IMR-90 (cell line): ENCODE results near the gene ILF2. TPM values are rescaled to one million over a fixed set of nuclear protein-coding genes. Genes with fewer than 3 reads are reported as not detected.

Source experiments
- ATAC-seq: fragments of 200-7000 bp; cut with Tn5 transposase; 2 replicates; pipeline ENCODE4 v1.9.1; 2020; ENCODE audit warnings: low read depth, mild to moderate bottlenecking, moderate library complexity
- BruUV-seq: library from RNA; stranded (reverse); fragments of 400-500 nt; replicated peaks from 2 replicates; lab custom pipeline; 2021; lab: Mats Ljungman, UMichigan
- CTCF ChIA-PET: fragments of 300-600 bp; formaldehyde crosslinking; extraction: SDS; loops from one replicate; lab custom pipeline; 2021; ENCODE audit warnings: antibody characterized with exemption; lab: Yijun Ruan, JAX
- POLR2A ChIA-PET: fragments of 300-600 bp; sonication (Branson Sonifier 250); formaldehyde crosslinking; loops from one replicate; lab custom pipeline; 2022; ENCODE audit warnings: antibody characterized with exemption; ENCODE audit not compliant: unreplicated experiment; lab: Charles Lee
- DNase-seq: peaks from one replicate; pipeline ENCODE4 v3.0.0; 2013
- H2AFZ ChIP-seq: replicated peaks from 2 replicates; pipeline ENCODE3; 2013; ENCODE audit warnings: low read length, mild to moderate bottlenecking; ENCODE audit not compliant: poor library complexity
- H2AK5ac ChIP-seq: 2 replicates; pipeline ENCODE4 v1.6.1; 2013; ENCODE audit warnings: low read depth, low read length, inconsistent platforms
- H2AK9ac ChIP-seq: replicated peaks from 2 replicates; pipeline ENCODE3; 2013; ENCODE audit warnings: mild to moderate bottlenecking, low read depth, low read length, moderate library complexity; ENCODE audit not compliant: poor library complexity
- H2BK120ac ChIP-seq: 2 replicates; pipeline ENCODE4 v1.6.1; 2013; ENCODE audit warnings: low read depth, low read length, inconsistent platforms
- H2BK15ac ChIP-seq: 3 replicates; pipeline ENCODE4 v1.6.1; 2013; ENCODE audit warnings: low read depth, low read length, inconsistent platforms
- H2BK20ac ChIP-seq: 2 replicates; pipeline ENCODE4 v1.6.1; 2013; ENCODE audit warnings: low read depth, mild to moderate bottlenecking, inconsistent platforms, low read length, moderate library complexity
- H2BK5ac ChIP-seq: 2 replicates; pipeline ENCODE4 v1.6.1; 2013; ENCODE audit warnings: mild to moderate bottlenecking, low read depth, low read length, inconsistent platforms; ENCODE audit not compliant: poor library complexity, severe bottlenecking
- H3K14ac ChIP-seq: replicated peaks from 2 replicates; pipeline ENCODE4 v1.6.1; 2013; ENCODE audit warnings: low read depth, low read length, inconsistent platforms
- H3K18ac ChIP-seq: 2 replicates; pipeline ENCODE4 v1.6.1; 2013; ENCODE audit warnings: low read depth, low read length, control low read depth
- H3K23ac ChIP-seq: 2 replicates; pipeline ENCODE4 v1.6.1; 2013; ENCODE audit warnings: low read depth, low read length, inconsistent platforms
- H3K27ac ChIP-seq: 2 replicates; pipeline ENCODE4 v1.5.1; 2013; ENCODE audit warnings: mild to moderate bottlenecking, control low read depth, low read length; ENCODE audit not compliant: insufficient read depth
- H3K27me3 ChIP-seq: 2 replicates; pipeline ENCODE4 v1.6.1; 2013; ENCODE audit warnings: low read length; ENCODE audit not compliant: control insufficient read depth, insufficient read depth
- H3K36me3 ChIP-seq: 2 replicates; pipeline ENCODE4 v1.6.1; 2013; ENCODE audit warnings: low read length, mixed read lengths; ENCODE audit not compliant: control insufficient read depth, insufficient read depth
- H3K4ac ChIP-seq: 2 replicates; pipeline ENCODE4 v1.6.1; 2013; ENCODE audit warnings: low read depth, low read length, inconsistent platforms
- H3K4me1 ChIP-seq: 2 replicates; pipeline ENCODE4 v1.6.1; 2013; ENCODE audit warnings: low read length, mixed read lengths; ENCODE audit not compliant: control insufficient read depth, insufficient read depth
- H3K4me2 ChIP-seq: 2 replicates; pipeline ENCODE4 v1.6.1; 2013; ENCODE audit warnings: low read depth, mild to moderate bottlenecking, control low read depth, low read length, moderate library complexity
- H3K4me3 ChIP-seq: 2 replicates; pipeline ENCODE4 v1.5.1; 2013; ENCODE audit warnings: low read depth, mild to moderate bottlenecking, control low read depth, low read length, moderate library complexity; ENCODE audit not compliant: insufficient read depth
- H3K56ac ChIP-seq: 2 replicates; pipeline ENCODE4 v1.6.1; 2013; ENCODE audit warnings: low read length, inconsistent platforms; ENCODE audit not compliant: insufficient read depth; ENCODE audit errors: extremely low read depth
- H3K79me1 ChIP-seq, 2 experiments: 2 replicates each; pipeline ENCODE4 v1.6.1; 2013; ENCODE audit warnings: low read length in 2 of 2, inconsistent platforms in 1 of 2, low read depth in 1 of 2
- H3K9ac ChIP-seq: 2 replicates; pipeline ENCODE4 v1.6.1; 2013; ENCODE audit warnings: low read depth, low read length, control low read depth
- H3K9me1 ChIP-seq: 2 replicates; pipeline ENCODE4 v1.6.1; 2013; ENCODE audit warnings: low read length, inconsistent platforms; ENCODE audit not compliant: insufficient read depth
- H3K9me3 ChIP-seq: 2 replicates; pipeline ENCODE4 v1.6.1; 2013; ENCODE audit warnings: low read length; ENCODE audit not compliant: control insufficient read depth, insufficient read depth
- H4K20me1 ChIP-seq: 2 replicates; pipeline ENCODE4 v1.6.1; 2013; ENCODE audit warnings: low read length, inconsistent platforms; ENCODE audit not compliant: insufficient read depth
- H4K5ac ChIP-seq: 2 replicates; pipeline ENCODE4 v1.6.1; 2013; ENCODE audit warnings: mild to moderate bottlenecking, low read depth, low read length, control low read depth
- H4K8ac ChIP-seq, 2 experiments: 2 replicates each; pipeline ENCODE4 v1.6.1; 2013; ENCODE audit warnings: low read depth in 2 of 2, low read length in 2 of 2, control low read depth in 1 of 2, inconsistent platforms in 1 of 2
- H4K91ac ChIP-seq: 2 replicates; pipeline ENCODE4 v1.6.1; 2013; ENCODE audit warnings: low read depth, low read length, inconsistent platforms; ENCODE audit not compliant: insufficient read depth
- BHLHE40 ChIP-seq: fragments of 150-350 bp; IDR thresholded peaks from 2 replicates; pipeline ENCODE4 v1.6.1; 2016; ENCODE audit warnings: mild to moderate bottlenecking, low read depth, low read length
- CHD1 ChIP-seq: IDR thresholded peaks from 2 replicates; pipeline ENCODE4 v1.6.1; 2012; ENCODE audit warnings: low read depth, low read length, improper control_type of control experiment
- FOS ChIP-seq: fragments of 150-350 bp; IDR thresholded peaks from 2 replicates; pipeline ENCODE4 v1.6.1; 2016; ENCODE audit warnings: low read depth, low read length
- MAFK ChIP-seq: IDR thresholded peaks from 2 replicates; pipeline ENCODE4 v1.6.1; 2012; ENCODE audit warnings: low read depth, low read length, improper control_type of control experiment
- MAZ ChIP-seq: IDR thresholded peaks from 2 replicates; pipeline ENCODE4 v1.6.1; 2012; ENCODE audit warnings: low read depth, mild to moderate bottlenecking, low read length, improper control_type of control experiment, moderate library complexity, borderline replicate concordance
- MXI1 ChIP-seq: IDR thresholded peaks from 2 replicates; pipeline ENCODE4 v1.6.1; 2012; ENCODE audit warnings: low read depth, mild to moderate bottlenecking, low read length, moderate library complexity, borderline replicate concordance
- NFE2L2 ChIP-seq: fragments of 150-350 bp; IDR thresholded peaks from 2 replicates; pipeline ENCODE4 v1.6.1; 2016; ENCODE audit warnings: low read depth, mild to moderate bottlenecking, low read length
- POLR2A ChIP-seq: IDR thresholded peaks from 2 replicates; pipeline ENCODE4 v1.6.1; 2012; ENCODE audit warnings: mild to moderate bottlenecking, low read depth, low read length
- RCOR1 ChIP-seq: IDR thresholded peaks from 2 replicates; pipeline ENCODE4 v1.6.1; 2012; ENCODE audit warnings: mild to moderate bottlenecking, low read length, improper control_type of control experiment; ENCODE audit not compliant: insufficient replicate concordance
- RFX5 ChIP-seq: IDR thresholded peaks from 2 replicates; pipeline ENCODE4 v1.8.0; 2012; ENCODE audit warnings: low read depth, mild to moderate bottlenecking, low read length, moderate library complexity
- SMC3 ChIP-seq: fragments of 150-350 bp; IDR thresholded peaks from 2 replicates; pipeline ENCODE4 v1.6.1; 2016; ENCODE audit warnings: low read depth, mild to moderate bottlenecking, antibody characterized with exemption, low read length, moderate library complexity
- WGBS, 2 experiments: methylation state at CpG; one replicate each; pipeline versions ENCODE4 v1.1.5 to v1.1.7; 2013; ENCODE audit warnings: missing lambda C conversion rate in 2 of 2; ENCODE audit not compliant: insufficient read length in 1 of 2; ENCODE audit errors: extremely low coverage in 2 of 2; 5-methylcytosine and 5-hydroxymethylcytosine counted together
- dilution Hi-C: fragments of 300-500 bp; cut with HindIII; formaldehyde crosslinking; loops from one replicate; pipeline ENCODE4 v1.14.3; 2018; ENCODE audit warnings: low sequenced_read_pairs; ENCODE audit not compliant: unreplicated experiment
- in situ Hi-C: fragments of 300-500 bp; cut with MboI; formaldehyde crosslinking; loops from 3 replicates; pipeline ENCODE4 v1.14.3; 2019; ENCODE audit warnings: low sequenced_read_pairs, inconsistent platforms, mixed read lengths
- intact Hi-C: fragments of 100-400 bp; cut with micrococcal nuclease; formaldehyde crosslinking; loops from 2 replicates; pipeline ENCODE4 v1.10.0; 2022
- polyA plus RNA-seq, 3 experiments: library from polyadenylated mRNA; depleted of rRNA; stranded (reverse); fragments of >200 nt; gene quantifications; 2 replicates each; pipeline ENCODE4 v1.2.3, GENCODE V29; 2012; ENCODE audit warnings: low replicate concordance in 1 of 3
- total RNA-seq: library from RNA; depleted of rRNA; stranded (reverse); fragments of >200 nt; gene quantifications from 2 replicates; pipeline ENCODE4 v1.2.3, GENCODE V29; 2012
- TF ChIP-seq, protein P1 (sequence below): fragments of 150-350 bp; IDR thresholded peaks from 2 replicates; pipeline ENCODE4 v1.6.1; 2016; ENCODE audit warnings: low read depth, mild to moderate bottlenecking, low read length, moderate library complexity, borderline replicate concordance
- TF ChIP-seq, protein P2 (sequence below): fragments of 150-350 bp; IDR thresholded peaks from 2 replicates; pipeline ENCODE4 v1.6.1; 2017; ENCODE audit warnings: mild to moderate bottlenecking, antibody characterized with exemption, low read length, low read depth
- TF ChIP-seq, protein P3 (sequence below): conservative IDR thresholded peaks from 2 replicates; pipeline ENCODE4 v1.5.1; 2012; ENCODE audit warnings: mild to moderate bottlenecking, low read depth, low read length, improper control_type of control experiment

Gene ILF2
- total and polyA plus RNA-seq, 2 of the 4 experiments (the other 2 are of a cell fraction) = 273 to 504 TPM

GRCh38 chr1:153639280-153639679 is 31.5 kb downstream of the ILF2 start:
- H3K14ac ChIP-seq = no peak overlapping the region
- H4K8ac ChIP-seq = no peak overlapping the region; a peak in 1 of 4 replicates
- no peak overlapping the region for H2AK5ac ChIP-seq
- peaks cover 56% of the 10 kb centered on the region for H3K36me3 ChIP-seq
- H2BK20ac ChIP-seq = no peak overlapping the region
- dilution Hi-C loops (no loop called here), in situ Hi-C loops (no loop called here), intact Hi-C loops (no loop called here)
- no peak overlapping the region for H4K91ac ChIP-seq
- no peak overlapping the region for H3K27ac ChIP-seq
- no peak overlapping the region for H2AK9ac ChIP-seq
- CTCF ChIA-PET = no interaction called here
- H2BK120ac ChIP-seq = no peak overlapping the region
- no peaks in the 10 kb centered on the region for H3K27me3 ChIP-seq
- no peaks in the 10 kb centered on the region for H3K9me3 ChIP-seq
- H4K5ac ChIP-seq = no peak overlapping the region
- no peak overlapping the region for H3K9ac ChIP-seq
- 0 out of 2 replicates have a peak, but pooled peaks cover 5% of the 10 kb centered on the region for H3K9me1 ChIP-seq
- ATAC-seq (peak; percentile 16; the same call in 1 of the 2 replicates), DNase-seq (no peak)
- no CpG with 5 or more reads among the region's 3 CpGs for WGBS, 2 experiments
- H2BK5ac ChIP-seq = no peak overlapping the region
- peaks cover 45 to 76% of the 10 kb centered on the region in 2 experiments for H3K79me1 ChIP-seq
- H3K4me3 ChIP-seq = no peak overlapping the region
- H3K23ac ChIP-seq = no peak overlapping the region
- no peak overlapping the region for H3K56ac ChIP-seq
- POLR2A ChIA-PET = no interaction called here
- no peak overlapping the region for H2AFZ ChIP-seq
- H3K4me2 ChIP-seq = no peak overlapping the region
- no TSS peak for BruUV-seq
- H2BK15ac ChIP-seq = no peak overlapping the region
- no peak overlapping the region for H3K4ac ChIP-seq
- H3K18ac ChIP-seq = no peak overlapping the region
- no peak for TF ChIP-seq SMC3
- no peak for TF ChIP-seq RCOR1
- TF ChIP-seq, protein P1, sequence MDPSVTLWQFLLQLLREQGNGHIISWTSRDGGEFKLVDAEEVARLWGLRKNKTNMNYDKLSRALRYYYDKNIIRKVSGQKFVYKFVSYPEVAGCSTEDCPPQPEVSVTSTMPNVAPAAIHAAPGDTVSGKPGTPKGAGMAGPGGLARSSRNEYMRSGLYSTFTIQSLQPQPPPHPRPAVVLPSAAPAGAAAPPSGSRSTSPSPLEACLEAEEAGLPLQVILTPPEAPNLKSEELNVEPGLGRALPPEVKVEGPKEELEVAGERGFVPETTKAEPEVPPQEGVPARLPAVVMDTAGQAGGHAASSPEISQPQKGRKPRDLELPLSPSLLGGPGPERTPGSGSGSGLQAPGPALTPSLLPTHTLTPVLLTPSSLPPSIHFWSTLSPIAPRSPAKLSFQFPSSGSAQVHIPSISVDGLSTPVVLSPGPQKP = no peak
- no peak for TF ChIP-seq FOS
- no peak for TF ChIP-seq MAZ
- no peak for TF ChIP-seq CHD1
- no peak for TF ChIP-seq RFX5
- TF ChIP-seq BHLHE40 = no peak
- TF ChIP-seq MAFK = no peak
- TF ChIP-seq, protein P2, sequence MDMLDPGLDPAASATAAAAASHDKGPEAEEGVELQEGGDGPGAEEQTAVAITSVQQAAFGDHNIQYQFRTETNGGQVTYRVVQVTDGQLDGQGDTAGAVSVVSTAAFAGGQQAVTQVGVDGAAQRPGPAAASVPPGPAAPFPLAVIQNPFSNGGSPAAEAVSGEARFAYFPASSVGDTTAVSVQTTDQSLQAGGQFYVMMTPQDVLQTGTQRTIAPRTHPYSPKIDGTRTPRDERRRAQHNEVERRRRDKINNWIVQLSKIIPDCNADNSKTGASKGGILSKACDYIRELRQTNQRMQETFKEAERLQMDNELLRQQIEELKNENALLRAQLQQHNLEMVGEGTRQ = no peak
- TF ChIP-seq MXI1 = no peak
- no peak for TF ChIP-seq POLR2A
- no peak for TF ChIP-seq NFE2L2
- TF ChIP-seq, protein P3, sequence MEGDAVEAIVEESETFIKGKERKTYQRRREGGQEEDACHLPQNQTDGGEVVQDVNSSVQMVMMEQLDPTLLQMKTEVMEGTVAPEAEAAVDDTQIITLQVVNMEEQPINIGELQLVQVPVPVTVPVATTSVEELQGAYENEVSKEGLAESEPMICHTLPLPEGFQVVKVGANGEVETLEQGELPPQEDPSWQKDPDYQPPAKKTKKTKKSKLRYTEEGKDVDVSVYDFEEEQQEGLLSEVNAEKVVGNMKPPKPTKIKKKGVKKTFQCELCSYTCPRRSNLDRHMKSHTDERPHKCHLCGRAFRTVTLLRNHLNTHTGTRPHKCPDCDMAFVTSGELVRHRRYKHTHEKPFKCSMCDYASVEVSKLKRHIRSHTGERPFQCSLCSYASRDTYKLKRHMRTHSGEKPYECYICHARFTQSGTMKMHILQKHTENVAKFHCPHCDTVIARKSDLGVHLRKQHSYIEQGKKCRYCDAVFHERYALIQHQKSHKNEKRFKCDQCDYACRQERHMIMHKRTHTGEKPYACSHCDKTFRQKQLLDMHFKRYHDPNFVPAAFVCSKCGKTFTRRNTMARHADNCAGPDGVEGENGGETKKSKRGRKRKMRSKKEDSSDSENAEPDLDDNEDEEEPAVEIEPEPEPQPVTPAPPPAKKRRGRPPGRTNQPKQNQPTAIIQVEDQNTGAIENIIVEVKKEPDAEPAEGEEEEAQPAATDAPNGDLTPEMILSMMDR = no peak
- peaks cover 35% of the 10 kb centered on the region for H4K20me1 ChIP-seq
- H3K4me1 ChIP-seq = no peaks in the 10 kb centered on the region; the same call in 1 of the 2 replicates
